ENCODE measurements around the gene DCXR.

- TF ChIP-seq, protein P1, sequence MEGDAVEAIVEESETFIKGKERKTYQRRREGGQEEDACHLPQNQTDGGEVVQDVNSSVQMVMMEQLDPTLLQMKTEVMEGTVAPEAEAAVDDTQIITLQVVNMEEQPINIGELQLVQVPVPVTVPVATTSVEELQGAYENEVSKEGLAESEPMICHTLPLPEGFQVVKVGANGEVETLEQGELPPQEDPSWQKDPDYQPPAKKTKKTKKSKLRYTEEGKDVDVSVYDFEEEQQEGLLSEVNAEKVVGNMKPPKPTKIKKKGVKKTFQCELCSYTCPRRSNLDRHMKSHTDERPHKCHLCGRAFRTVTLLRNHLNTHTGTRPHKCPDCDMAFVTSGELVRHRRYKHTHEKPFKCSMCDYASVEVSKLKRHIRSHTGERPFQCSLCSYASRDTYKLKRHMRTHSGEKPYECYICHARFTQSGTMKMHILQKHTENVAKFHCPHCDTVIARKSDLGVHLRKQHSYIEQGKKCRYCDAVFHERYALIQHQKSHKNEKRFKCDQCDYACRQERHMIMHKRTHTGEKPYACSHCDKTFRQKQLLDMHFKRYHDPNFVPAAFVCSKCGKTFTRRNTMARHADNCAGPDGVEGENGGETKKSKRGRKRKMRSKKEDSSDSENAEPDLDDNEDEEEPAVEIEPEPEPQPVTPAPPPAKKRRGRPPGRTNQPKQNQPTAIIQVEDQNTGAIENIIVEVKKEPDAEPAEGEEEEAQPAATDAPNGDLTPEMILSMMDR (IDR thresholded peaks at IDR 0.05), result no peak
- TF ChIP-seq POLR2A (IDR thresholded peaks at IDR 0.05), result no peak
These were observed 12.6 kb downstream of the DCXR start for GRCh38 chr17:82024859-82025258.
